ENCODE measurements around the gene MCF2L. TPM values are rescaled to one million over a fixed set of nuclear protein-coding genes. Genes with fewer than 3 reads are reported as not detected.

MCF2L gene
- total RNA-seq, 2 donors from 2014 or later = 0.56 to 0.74 TPM

Other genes starting within 250 kb of the MCF2L start
- gene F7, start 136.6 kb downstream of the MCF2L start, total RNA-seq = not detected
- not detected for gene F10, start 153.6 kb downstream of the MCF2L start, total RNA-seq
- gene PROZ, start 189.4 kb downstream of the MCF2L start, total RNA-seq = not detected
- 10 to 100 TPM; 29.4 to 68.3 TPM for gene PCID2, start 239.5 kb downstream of the MCF2L start, total RNA-seq
- 10 to 100 TPM; 51.4 to 86.2 TPM for gene CUL4A, start 240.4 kb downstream of the MCF2L start, total RNA-seq